H9 (cell line): Measurements from ENCODE around the gene CLVS2. TPM values are rescaled to one million over a fixed set of nuclear protein-coding genes. Genes with fewer than 3 reads are reported as not detected.

Experiments
- DNase-seq: peaks from one replicate; pipeline ENCODE4 v3.0.0-alpha.2; 2017
- H2AFZ ChIP-seq: one replicate; pipeline ENCODE4 v1.6.1; 2013; ENCODE audit warnings: mild to moderate bottlenecking, low read length, control low read depth, moderate library complexity
- H2AK5ac ChIP-seq: 2 replicates; pipeline ENCODE4 v1.6.1; 2013; ENCODE audit warnings: low read length, control low read depth, mixed read lengths; ENCODE audit not compliant: insufficient read length
- H2BK120ac ChIP-seq: one replicate; pipeline ENCODE4 v1.6.1; 2013; ENCODE audit warnings: low read depth, mild to moderate bottlenecking, low read length, control low read depth, inconsistent platforms; ENCODE audit not compliant: poor library complexity, severe bottlenecking
- H2BK12ac ChIP-seq: 2 replicates; pipeline ENCODE4 v1.6.1; 2013; ENCODE audit warnings: low read length, control low read depth, mixed read lengths, low read depth; ENCODE audit not compliant: insufficient read length
- H2BK15ac ChIP-seq: 2 replicates; pipeline ENCODE4 v1.6.1; 2013; ENCODE audit warnings: low read depth, low read length, control low read depth
- H2BK20ac ChIP-seq: one replicate; pipeline ENCODE4 v1.6.1; 2013; ENCODE audit warnings: low read depth, mild to moderate bottlenecking, low read length, control low read depth, inconsistent platforms; ENCODE audit not compliant: poor library complexity, severe bottlenecking
- H2BK5ac ChIP-seq: 2 replicates; pipeline ENCODE4 v1.6.1; 2013; ENCODE audit warnings: low read length, control low read depth, mixed read lengths; ENCODE audit not compliant: insufficient read length
- H3K14ac ChIP-seq: 2 replicates; pipeline ENCODE4 v1.6.1; 2013; ENCODE audit warnings: low read length, control low read depth; ENCODE audit not compliant: insufficient read depth
- H3K18ac ChIP-seq: 2 replicates; pipeline ENCODE4 v1.6.1; 2013; ENCODE audit warnings: low read depth, mild to moderate bottlenecking, mixed read lengths, low read length, control low read depth; ENCODE audit not compliant: insufficient read length
- H3K23ac ChIP-seq: 2 replicates; pipeline ENCODE4 v1.6.1; 2013; ENCODE audit warnings: low read length, control low read depth, mixed read lengths, low read depth; ENCODE audit not compliant: insufficient read length
- H3K23me2 ChIP-seq: 2 replicates; pipeline ENCODE4 v1.6.1; 2013; ENCODE audit warnings: low read depth, mild to moderate bottlenecking, mixed read lengths, low read length, control low read depth; ENCODE audit not compliant: insufficient read length, poor library complexity, severe bottlenecking
- H3K27ac ChIP-seq: 2 replicates; pipeline ENCODE4 v1.5.1; 2013; ENCODE audit warnings: low read length, control low read depth, mixed read lengths, low read depth; ENCODE audit not compliant: insufficient read length
- H3K27me3 ChIP-seq: 2 replicates; pipeline ENCODE4 v1.6.1; 2013; ENCODE audit warnings: low read length, control low read depth, inconsistent platforms; ENCODE audit not compliant: insufficient read depth
- H3K4ac ChIP-seq: 2 replicates; pipeline ENCODE4 v1.6.1; 2013; ENCODE audit warnings: low read depth, mild to moderate bottlenecking, control low read depth, inconsistent platforms, low read length, moderate library complexity
- H3K4me1 ChIP-seq: 2 replicates; pipeline ENCODE4 v1.6.1; 2013; ENCODE audit warnings: low read length, control low read depth, inconsistent platforms; ENCODE audit not compliant: insufficient read depth
- H3K4me2 ChIP-seq: 2 replicates; pipeline ENCODE4 v1.6.1; 2013; ENCODE audit warnings: low read length, control low read depth, mixed read lengths; ENCODE audit not compliant: insufficient read length, insufficient read depth
- H3K56ac ChIP-seq: 2 replicates; pipeline ENCODE4 v1.6.1; 2013; ENCODE audit warnings: low read depth, mild to moderate bottlenecking, mixed read lengths, low read length, control low read depth; ENCODE audit not compliant: insufficient read length
- H3K79me1 ChIP-seq: 2 replicates; pipeline ENCODE4 v1.6.1; 2013; ENCODE audit warnings: low read depth, mild to moderate bottlenecking, moderate library complexity, low read length, control low read depth, inconsistent platforms; ENCODE audit not compliant: insufficient read depth, poor library complexity, severe bottlenecking
- H3K79me2 ChIP-seq: 2 replicates; pipeline ENCODE4 v1.6.1; 2013; ENCODE audit warnings: low read length, control low read depth, inconsistent platforms; ENCODE audit not compliant: insufficient read depth
- H3K9ac ChIP-seq: 2 replicates; pipeline ENCODE4 v1.6.1; 2013; ENCODE audit warnings: low read length, control low read depth, mixed read lengths; ENCODE audit not compliant: insufficient read length; ENCODE audit errors: extremely low read depth
- H3K9me3 ChIP-seq: one replicate; pipeline ENCODE4 v1.6.1; 2013; ENCODE audit warnings: low read depth, low read length, inconsistent platforms; ENCODE audit not compliant: control insufficient read depth
- H3T11ph ChIP-seq: one replicate; pipeline ENCODE4 v1.6.1; 2013; ENCODE audit warnings: mild to moderate bottlenecking, low read length, control low read depth, inconsistent platforms
- H4K20me1 ChIP-seq: one replicate; pipeline ENCODE4 v1.6.1; 2013; ENCODE audit not compliant: control insufficient read depth, insufficient read length, insufficient read depth
- H4K5ac ChIP-seq: 2 replicates; pipeline ENCODE4 v1.6.1; 2013; ENCODE audit warnings: low read depth, mild to moderate bottlenecking, mixed read lengths, low read length, control low read depth; ENCODE audit not compliant: insufficient read length
- H4K8ac ChIP-seq: replicated peaks from 2 replicates; pipeline ENCODE4 v1.6.1; 2013; ENCODE audit warnings: low read length, control low read depth, mixed read lengths, low read depth; ENCODE audit not compliant: insufficient read length
- H4K91ac ChIP-seq: 2 replicates; pipeline ENCODE4 v1.6.1; 2013; ENCODE audit warnings: low read depth, mild to moderate bottlenecking, moderate library complexity, mixed read lengths, low read length, control low read depth; ENCODE audit not compliant: insufficient read length
- H3K27ac Mint-ChIP-seq, 3 experiments: 2 replicates in 2 of 3; 3 replicates in 1 of 3; pipeline ENCODE4 v1.8.0; 2020 to 2021; ENCODE audit warnings: mixed read lengths in 3 of 3, mild to moderate bottlenecking in 1 of 3, moderate library complexity in 1 of 3
- H3K27me3 Mint-ChIP-seq: 2 replicates; pipeline ENCODE4 v1.8.0; 2021; ENCODE audit warnings: low read depth, mild to moderate bottlenecking, moderate library complexity, mixed read lengths
- H3K36me3 Mint-ChIP-seq, 3 experiments: 2 replicates in 2 of 3; 3 replicates in 1 of 3; pipeline ENCODE4 v1.8.0; 2020 to 2021; ENCODE audit warnings: low read depth in 3 of 3, mixed read lengths in 3 of 3; ENCODE audit not compliant: insufficient read depth in 1 of 3
- H3K4me1 Mint-ChIP-seq, 2 experiments: 2 replicates each; pipeline ENCODE4 v1.8.0; 2020; ENCODE audit warnings: mixed read lengths in 2 of 2
- H3K4me3 Mint-ChIP-seq, 2 experiments: 2 replicates in 1 of 2; 3 replicates in 1 of 2; pipeline ENCODE4 v1.8.0; 2020 to 2021; ENCODE audit warnings: mild to moderate bottlenecking in 2 of 2, mixed read lengths in 2 of 2, moderate library complexity in 1 of 2
- H3K9me3 Mint-ChIP-seq, 2 experiments: 2 replicates in 1 of 2; 3 replicates in 1 of 2; pipeline ENCODE4 v1.8.0; 2020; ENCODE audit warnings: mild to moderate bottlenecking in 2 of 2, mixed read lengths in 2 of 2, moderate library complexity in 1 of 2
- total RNA-seq: library from RNA; stranded (reverse); gene quantifications from 2 replicates; pipeline ENCODE4 v1.2.1, GENCODE V29; 2021
- TF ChIP-seq, protein P1 (sequence below): fragments of 200-600 bp; sonication (generic); conservative IDR thresholded peaks from 3 replicates; pipeline ENCODE4 v1.8.0; 2021; ENCODE audit warnings: antibody characterized with exemption, mild to moderate bottlenecking

The CLVS2 gene
- total RNA-seq, 1 experiment from 2014 or later, result 0.26 TPM

DNA sequence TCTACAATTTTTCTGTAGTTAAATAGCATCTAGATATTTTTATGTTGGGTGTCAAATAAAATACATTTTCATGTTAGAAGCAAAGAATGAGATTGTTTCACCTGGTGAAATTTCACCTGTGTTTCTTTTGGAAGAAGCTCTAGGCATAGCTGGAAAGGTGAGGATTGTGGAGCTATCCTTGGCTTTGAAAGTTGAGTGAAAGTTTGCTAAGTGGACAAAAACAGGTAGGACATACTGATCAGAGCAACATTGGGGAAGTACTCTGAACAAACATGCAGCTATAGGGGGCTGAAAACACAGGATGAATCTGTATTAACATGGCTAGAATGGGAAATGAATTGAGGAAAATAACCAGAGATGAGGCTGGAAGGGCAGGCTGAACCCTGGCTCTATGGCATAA lies 18.8 kb downstream of the CLVS2 start:
- no peak for DNase-seq
- Mint-ChIP-seq H3K27me3 (peaks cover 5% of the 10 kb centered on the region), H3K27ac (no peak overlapping the region), H3K36me3 (no peaks in the 10 kb centered on the region), H3K9me3 (no peaks in the 10 kb centered on the region), H3K4me1 (peaks cover 0 to 4% of the 10 kb centered on the region in 2 experiments; a peak in 2 of 4 replicates), H3K4me3 (no peak overlapping the region)
- Histone ChIP-seq H4K5ac (no peak overlapping the region), H2BK20ac (no peak overlapping the region), H2BK120ac (no peak overlapping the region), H2AFZ (no peak overlapping the region), H2BK5ac (no peak overlapping the region), H3K14ac (no peak overlapping the region), H4K20me1 (no peaks in the 10 kb centered on the region), H3T11ph (no peak overlapping the region), H3K27me3 (no peaks in the 10 kb centered on the region), H4K91ac (no peak overlapping the region), H3K56ac (no peak overlapping the region), H2BK15ac (no peak overlapping the region), H2BK12ac (no peak overlapping the region), H3K23me2 (no peaks in the 10 kb centered on the region), H3K27ac (no peak overlapping the region), H3K23ac (no peak overlapping the region), H3K9ac (no peak overlapping the region), H3K79me1 (no peaks in the 10 kb centered on the region), H3K4me1 (no peaks in the 10 kb centered on the region), H3K18ac (no peak overlapping the region), H2AK5ac (no peak overlapping the region), H3K79me2 (no peaks in the 10 kb centered on the region), H3K4ac (no peak overlapping the region), H3K9me3 (no peaks in the 10 kb centered on the region), H4K8ac (no peak overlapping the region), H3K4me2 (no peak overlapping the region)
- TF ChIP-seq, protein P1, sequence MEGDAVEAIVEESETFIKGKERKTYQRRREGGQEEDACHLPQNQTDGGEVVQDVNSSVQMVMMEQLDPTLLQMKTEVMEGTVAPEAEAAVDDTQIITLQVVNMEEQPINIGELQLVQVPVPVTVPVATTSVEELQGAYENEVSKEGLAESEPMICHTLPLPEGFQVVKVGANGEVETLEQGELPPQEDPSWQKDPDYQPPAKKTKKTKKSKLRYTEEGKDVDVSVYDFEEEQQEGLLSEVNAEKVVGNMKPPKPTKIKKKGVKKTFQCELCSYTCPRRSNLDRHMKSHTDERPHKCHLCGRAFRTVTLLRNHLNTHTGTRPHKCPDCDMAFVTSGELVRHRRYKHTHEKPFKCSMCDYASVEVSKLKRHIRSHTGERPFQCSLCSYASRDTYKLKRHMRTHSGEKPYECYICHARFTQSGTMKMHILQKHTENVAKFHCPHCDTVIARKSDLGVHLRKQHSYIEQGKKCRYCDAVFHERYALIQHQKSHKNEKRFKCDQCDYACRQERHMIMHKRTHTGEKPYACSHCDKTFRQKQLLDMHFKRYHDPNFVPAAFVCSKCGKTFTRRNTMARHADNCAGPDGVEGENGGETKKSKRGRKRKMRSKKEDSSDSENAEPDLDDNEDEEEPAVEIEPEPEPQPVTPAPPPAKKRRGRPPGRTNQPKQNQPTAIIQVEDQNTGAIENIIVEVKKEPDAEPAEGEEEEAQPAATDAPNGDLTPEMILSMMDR, result no peak
